Fibroblast of pulmonary artery (primary cell): ENCODE measurements around the gene KIFC1.

Experiments
- DNase-seq: peaks from one replicate; pipeline ENCODE4 v3.0.0-alpha.2; 2010; ENCODE audit warnings: low read depth
- H3K4me3 ChIP-seq: replicated peaks from 2 replicates; pipeline ENCODE4 v1.5.1; 2011; ENCODE audit warnings: low read depth, mild to moderate bottlenecking, control low read depth, low read length, moderate library complexity
- CTCF ChIP-seq: IDR thresholded peaks from 2 replicates; pipeline ENCODE4 v1.5.1; 2011; ENCODE audit warnings: mild to moderate bottlenecking, control low read depth, low read length, inconsistent platforms; ENCODE audit errors: missing control alignments

KIFC1 gene

DNA sequence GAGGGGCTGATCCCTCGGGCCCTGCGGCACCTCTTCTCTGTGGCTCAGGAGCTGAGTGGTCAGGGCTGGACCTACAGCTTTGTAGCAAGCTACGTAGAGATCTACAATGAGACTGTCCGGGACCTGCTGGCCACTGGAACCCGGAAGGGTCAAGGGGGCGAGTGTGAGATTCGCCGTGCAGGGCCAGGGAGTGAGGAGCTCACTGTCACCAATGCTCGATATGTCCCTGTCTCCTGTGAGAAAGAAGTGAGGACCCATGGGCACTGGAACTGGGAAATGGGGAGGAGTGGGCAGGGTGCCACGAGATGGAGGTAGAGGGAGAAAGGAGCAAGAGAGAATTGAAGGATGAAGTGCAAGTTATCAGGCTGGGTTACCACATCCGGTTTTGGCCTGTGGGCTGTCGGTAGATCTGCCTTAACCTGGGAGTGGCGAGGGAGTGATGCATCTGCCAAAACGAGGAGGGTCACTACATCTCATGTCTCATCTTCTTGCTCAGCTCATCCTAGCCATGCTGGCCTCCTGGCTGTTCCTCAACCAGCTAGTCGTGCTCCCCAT is 13.8 kb downstream of the KIFC1 start:
- H3K4me3 ChIP-seq: no peak overlapping the region
- no peak for TF ChIP-seq CTCF
- no peak for DNase-seq

DNA sequence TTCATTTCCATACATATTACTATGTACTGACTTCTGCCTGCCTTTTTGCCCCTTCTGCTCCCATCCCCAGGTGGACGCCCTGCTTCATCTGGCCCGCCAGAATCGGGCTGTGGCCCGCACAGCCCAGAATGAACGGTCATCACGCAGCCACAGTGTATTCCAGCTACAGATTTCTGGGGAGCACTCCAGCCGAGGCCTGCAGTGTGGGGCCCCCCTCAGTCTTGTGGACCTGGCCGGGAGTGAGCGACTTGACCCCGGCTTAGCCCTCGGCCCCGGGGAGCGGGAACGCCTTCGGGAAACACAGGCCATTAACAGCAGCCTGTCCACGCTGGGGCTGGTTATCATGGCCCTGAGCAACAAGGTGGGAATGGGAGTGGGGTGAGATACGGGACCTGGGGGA is 14.5 kb downstream of the KIFC1 start:
- no peak for TF ChIP-seq CTCF
- no peak for DNase-seq
- H3K4me3 ChIP-seq: no peak overlapping the region

GRCh38 chr6:33407132-33407718 is 15.6 kb downstream of the KIFC1 start:
- TF ChIP-seq CTCF: peak; percentile 45
- H3K4me3 ChIP-seq: no peak overlapping the region
- peak; percentile 80 for DNase-seq

- H3K4me3 ChIP-seq: peak overlapping the region; percentile 72
- no peak for TF ChIP-seq CTCF
- DNase-seq: peak; percentile 98
Observed at GRCh38 chr6:33410050-33410710, 18.6 kb downstream of the KIFC1 start.

DNA sequence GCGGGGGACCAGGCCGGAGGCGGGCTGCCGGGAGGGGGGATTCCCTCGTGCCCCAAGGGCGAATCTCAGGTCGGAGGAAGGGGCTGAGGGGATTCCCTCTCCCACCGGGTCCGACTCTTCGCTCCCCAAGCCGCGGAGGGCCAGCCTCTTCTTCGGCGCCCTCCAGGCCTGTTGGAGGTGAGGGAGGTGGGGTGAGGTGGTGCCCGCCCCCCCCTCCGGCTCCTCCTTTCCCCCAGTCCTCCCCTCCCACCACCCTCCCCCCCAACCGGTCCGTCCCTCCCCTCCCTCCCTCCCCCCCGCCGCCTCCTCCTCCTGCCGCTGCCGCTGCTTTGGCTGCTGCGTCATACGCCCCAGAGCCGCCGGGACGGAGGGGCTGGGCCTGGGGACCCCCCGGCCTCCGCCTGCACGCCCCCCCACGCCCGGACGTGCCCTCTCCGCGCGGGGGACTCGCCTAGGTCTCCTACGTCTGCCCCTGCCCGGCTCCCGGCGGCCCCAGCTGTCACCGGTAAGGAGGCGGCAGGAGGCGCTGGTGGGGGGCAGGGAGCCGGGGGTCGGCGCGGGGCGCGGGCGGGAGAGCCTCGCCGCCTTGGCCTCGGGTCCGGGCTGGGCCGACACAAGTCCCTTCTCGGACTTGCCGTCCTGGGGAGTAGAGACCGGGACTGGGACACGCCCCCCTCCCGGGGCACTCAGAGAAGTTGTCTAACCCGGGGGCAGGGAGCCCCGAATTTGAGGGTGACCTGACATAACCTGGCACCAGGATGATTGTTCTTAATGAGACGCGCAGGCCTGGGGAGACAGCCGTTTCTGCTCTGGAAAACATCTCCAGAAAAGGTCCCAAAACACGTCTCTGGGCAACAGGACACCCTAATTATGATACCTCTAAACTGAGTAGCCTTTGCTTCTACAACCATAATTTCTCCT is 19.3 kb downstream of the KIFC1 start, which contains the start of gene PHF1:
PHF1 (plus strand) TSS at position 304 of the 921 bp plus-strand sequence. CDS start 1,250 bp downstream, outside the sequence.
- DNase-seq: peak; percentile 86
- peak within 1 kb of the TSS; percentile 72 for H3K4me3 ChIP-seq
- no peak for TF ChIP-seq CTCF

- DNase-seq: no peak
- H3K4me3 ChIP-seq: peak overlapping the region; percentile 65
- TF ChIP-seq CTCF: no peak
Observed at GRCh38 chr6:33411632-33412005, 20.0 kb downstream of the KIFC1 start.
